HepG2 (cell line): ENCODE results near the gene YAP1.

Experiments
- FOSL2 ChIP-seq: sonication (generic); formaldehyde crosslinking; IDR thresholded peaks from 2 replicates; pipeline ENCODE4 v1.4.0; 2020; ENCODE audit warnings: missing genetic modification reagents
- NR2C2 ChIP-seq: sonication (generic); formaldehyde crosslinking; IDR thresholded peaks from 2 replicates; pipeline ENCODE4 v1.4.0; 2020; ENCODE audit warnings: missing genetic modification reagents, mild to moderate bottlenecking, moderate library complexity, borderline replicate concordance
- TCF7L2 ChIP-seq: IDR thresholded peaks from 2 replicates; pipeline ENCODE4 v1.6.1; 2011; ENCODE audit warnings: mild to moderate bottlenecking, low read depth, low read length, moderate library complexity
- THYN1 ChIP-seq: sonication (generic); formaldehyde crosslinking; IDR thresholded peaks from 2 replicates; pipeline ENCODE4 v1.8.1; 2023; ENCODE audit warnings: low read depth, mild to moderate bottlenecking, moderate library complexity, missing genetic modification reagents, borderline replicate concordance
- ZNF143 ChIP-seq: sonication (generic); formaldehyde crosslinking; IDR thresholded peaks from 2 replicates; pipeline ENCODE4 v1.4.0; 2020; ENCODE audit warnings: missing genetic modification reagents
- TF ChIP-seq, protein P1 (sequence below): sonication (generic); formaldehyde crosslinking; IDR thresholded peaks from one replicate; pipeline ENCODE4 v1.5.1; 2020; ENCODE audit warnings: mild to moderate bottlenecking, missing genetic modification reagents; ENCODE audit errors: not compliant biosample characterization
- TF ChIP-seq, protein P2 (sequence below), 2 experiments: IDR thresholded peaks; 2 replicates each; pipeline ENCODE4 v1.6.1; 2011 to 2012; ENCODE audit warnings: low read length in 2 of 2, borderline replicate concordance in 1 of 2, low read depth in 1 of 2, mild to moderate bottlenecking in 1 of 2, moderate library complexity in 1 of 2
- TF ChIP-seq, protein P3 (sequence below): sonication (generic); formaldehyde crosslinking; IDR thresholded peaks from 2 replicates; pipeline ENCODE4 v1.5.0; 2020; ENCODE audit warnings: mild to moderate bottlenecking, missing genetic modification reagents, moderate library complexity

DNA sequence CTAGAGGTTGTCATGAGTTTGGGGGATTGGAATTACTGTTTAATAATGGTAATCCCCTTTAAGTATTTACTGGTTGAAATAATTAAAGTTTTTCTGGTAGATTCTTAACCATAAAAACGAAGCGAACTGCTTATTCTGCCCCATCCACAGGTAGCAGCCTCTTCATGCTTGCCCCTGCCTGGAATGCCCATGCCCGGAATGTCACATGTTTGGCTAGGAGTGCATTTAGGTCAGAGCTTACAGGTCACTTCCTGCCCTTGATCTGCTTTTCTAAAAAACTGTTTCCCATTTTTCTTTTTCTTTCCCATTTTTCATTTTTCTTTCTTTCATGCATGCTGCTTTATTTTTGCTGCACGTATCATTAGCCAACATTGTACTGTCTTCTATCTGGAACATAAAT, 69.1 kb downstream of the YAP1 start:
- TF ChIP-seq, protein P1, sequence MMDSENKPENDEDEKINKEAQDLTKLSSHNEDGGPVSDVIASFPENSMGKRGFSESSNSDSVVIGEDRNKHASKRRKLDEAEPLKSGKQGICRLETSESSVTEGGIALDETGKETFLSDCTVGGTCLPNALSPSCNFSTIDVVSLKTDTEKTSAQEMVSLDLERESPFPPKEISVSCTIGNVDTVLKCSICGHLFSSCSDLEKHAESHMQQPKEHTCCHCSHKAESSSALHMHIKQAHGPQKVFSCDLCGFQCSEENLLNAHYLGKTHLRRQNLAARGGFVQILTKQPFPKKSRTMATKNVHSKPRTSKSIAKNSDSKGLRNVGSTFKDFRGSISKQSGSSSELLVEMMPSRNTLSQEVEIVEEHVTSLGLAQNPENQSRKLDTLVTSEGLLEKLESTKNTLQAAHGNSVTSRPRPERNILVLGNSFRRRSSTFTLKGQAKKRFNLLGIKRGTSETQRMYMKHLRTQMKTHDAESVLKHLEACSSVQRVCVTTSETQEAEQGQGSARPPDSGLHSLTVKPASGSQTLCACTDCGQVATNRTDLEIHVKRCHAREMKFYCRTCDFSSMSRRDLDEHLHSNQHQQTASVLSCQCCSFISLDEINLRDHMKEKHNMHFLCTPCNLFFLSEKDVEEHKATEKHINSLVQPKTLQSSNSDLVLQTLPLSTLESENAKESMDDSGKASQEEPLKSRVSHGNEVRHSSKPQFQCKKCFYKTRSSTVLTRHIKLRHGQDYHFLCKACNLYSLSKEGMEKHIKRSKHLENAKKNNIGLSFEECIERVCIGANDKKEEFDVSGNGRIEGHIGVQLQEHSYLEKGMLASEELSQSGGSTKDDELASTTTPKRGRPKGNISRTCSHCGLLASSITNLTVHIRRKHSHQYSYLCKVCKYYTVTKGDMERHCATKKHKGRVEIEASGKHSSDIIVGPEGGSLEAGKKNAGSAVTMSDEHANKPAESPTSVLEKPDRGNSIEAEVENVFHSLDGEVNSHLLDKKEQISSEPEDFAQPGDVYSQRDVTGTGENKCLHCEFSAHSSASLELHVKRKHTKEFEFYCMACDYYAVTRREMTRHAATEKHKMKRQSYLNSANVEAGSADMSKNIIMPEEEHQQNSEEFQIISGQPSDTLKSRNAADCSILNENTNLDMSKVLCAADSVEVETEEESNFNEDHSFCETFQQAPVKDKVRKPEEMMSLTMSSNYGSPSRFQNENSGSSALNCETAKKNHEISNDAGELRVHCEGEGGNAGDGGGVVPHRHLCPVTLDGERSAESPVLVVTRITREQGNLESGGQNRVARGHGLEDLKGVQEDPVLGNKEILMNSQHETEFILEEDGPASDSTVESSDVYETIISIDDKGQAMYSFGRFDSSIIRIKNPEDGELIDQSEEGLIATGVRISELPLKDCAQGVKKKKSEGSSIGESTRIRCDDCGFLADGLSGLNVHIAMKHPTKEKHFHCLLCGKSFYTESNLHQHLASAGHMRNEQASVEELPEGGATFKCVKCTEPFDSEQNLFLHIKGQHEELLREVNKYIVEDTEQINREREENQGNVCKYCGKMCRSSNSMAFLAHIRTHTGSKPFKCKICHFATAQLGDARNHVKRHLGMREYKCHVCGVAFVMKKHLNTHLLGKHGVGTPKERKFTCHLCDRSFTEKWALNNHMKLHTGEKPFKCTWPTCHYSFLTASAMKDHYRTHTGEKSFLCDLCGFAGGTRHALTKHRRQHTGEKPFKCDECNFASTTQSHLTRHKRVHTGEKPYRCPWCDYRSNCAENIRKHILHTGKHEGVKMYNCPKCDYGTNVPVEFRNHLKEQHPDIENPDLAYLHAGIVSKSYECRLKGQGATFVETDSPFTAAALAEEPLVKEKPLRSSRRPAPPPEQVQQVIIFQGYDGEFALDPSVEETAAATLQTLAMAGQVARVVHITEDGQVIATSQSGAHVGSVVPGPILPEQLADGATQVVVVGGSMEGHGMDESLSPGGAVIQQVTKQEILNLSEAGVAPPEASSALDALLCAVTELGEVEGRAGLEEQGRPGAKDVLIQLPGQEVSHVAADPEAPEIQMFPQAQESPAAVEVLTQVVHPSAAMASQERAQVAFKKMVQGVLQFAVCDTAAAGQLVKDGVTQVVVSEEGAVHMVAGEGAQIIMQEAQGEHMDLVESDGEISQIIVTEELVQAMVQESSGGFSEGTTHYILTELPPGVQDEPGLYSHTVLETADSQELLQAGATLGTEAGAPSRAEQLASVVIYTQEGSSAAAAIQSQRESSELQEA (CRISPR knock-in tag): no peak
- TF ChIP-seq, protein P2, sequence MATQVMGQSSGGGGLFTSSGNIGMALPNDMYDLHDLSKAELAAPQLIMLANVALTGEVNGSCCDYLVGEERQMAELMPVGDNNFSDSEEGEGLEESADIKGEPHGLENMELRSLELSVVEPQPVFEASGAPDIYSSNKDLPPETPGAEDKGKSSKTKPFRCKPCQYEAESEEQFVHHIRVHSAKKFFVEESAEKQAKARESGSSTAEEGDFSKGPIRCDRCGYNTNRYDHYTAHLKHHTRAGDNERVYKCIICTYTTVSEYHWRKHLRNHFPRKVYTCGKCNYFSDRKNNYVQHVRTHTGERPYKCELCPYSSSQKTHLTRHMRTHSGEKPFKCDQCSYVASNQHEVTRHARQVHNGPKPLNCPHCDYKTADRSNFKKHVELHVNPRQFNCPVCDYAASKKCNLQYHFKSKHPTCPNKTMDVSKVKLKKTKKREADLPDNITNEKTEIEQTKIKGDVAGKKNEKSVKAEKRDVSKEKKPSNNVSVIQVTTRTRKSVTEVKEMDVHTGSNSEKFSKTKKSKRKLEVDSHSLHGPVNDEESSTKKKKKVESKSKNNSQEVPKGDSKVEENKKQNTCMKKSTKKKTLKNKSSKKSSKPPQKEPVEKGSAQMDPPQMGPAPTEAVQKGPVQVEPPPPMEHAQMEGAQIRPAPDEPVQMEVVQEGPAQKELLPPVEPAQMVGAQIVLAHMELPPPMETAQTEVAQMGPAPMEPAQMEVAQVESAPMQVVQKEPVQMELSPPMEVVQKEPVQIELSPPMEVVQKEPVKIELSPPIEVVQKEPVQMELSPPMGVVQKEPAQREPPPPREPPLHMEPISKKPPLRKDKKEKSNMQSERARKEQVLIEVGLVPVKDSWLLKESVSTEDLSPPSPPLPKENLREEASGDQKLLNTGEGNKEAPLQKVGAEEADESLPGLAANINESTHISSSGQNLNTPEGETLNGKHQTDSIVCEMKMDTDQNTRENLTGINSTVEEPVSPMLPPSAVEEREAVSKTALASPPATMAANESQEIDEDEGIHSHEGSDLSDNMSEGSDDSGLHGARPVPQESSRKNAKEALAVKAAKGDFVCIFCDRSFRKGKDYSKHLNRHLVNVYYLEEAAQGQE (IDR thresholded peaks at IDR 0.05; ENCODE audit: borderline replicate concordance in 1 of 2, low read depth in 1 of 2, low read length in 2 of 2): no peak
- TF ChIP-seq, protein P3, sequence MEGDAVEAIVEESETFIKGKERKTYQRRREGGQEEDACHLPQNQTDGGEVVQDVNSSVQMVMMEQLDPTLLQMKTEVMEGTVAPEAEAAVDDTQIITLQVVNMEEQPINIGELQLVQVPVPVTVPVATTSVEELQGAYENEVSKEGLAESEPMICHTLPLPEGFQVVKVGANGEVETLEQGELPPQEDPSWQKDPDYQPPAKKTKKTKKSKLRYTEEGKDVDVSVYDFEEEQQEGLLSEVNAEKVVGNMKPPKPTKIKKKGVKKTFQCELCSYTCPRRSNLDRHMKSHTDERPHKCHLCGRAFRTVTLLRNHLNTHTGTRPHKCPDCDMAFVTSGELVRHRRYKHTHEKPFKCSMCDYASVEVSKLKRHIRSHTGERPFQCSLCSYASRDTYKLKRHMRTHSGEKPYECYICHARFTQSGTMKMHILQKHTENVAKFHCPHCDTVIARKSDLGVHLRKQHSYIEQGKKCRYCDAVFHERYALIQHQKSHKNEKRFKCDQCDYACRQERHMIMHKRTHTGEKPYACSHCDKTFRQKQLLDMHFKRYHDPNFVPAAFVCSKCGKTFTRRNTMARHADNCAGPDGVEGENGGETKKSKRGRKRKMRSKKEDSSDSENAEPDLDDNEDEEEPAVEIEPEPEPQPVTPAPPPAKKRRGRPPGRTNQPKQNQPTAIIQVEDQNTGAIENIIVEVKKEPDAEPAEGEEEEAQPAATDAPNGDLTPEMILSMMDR (CRISPR knock-in tag): no peak
- TF ChIP-seq FOSL2 (CRISPR knock-in tag): no peak
- TF ChIP-seq NR2C2 (CRISPR knock-in tag): no peak
- TF ChIP-seq TCF7L2: no peak
- TF ChIP-seq THYN1 (CRISPR knock-in tag): no peak
- TF ChIP-seq ZNF143 (CRISPR knock-in tag): no peak
